ENCODE measurements around the gene BMP7.

BMP7 gene

DNA sequence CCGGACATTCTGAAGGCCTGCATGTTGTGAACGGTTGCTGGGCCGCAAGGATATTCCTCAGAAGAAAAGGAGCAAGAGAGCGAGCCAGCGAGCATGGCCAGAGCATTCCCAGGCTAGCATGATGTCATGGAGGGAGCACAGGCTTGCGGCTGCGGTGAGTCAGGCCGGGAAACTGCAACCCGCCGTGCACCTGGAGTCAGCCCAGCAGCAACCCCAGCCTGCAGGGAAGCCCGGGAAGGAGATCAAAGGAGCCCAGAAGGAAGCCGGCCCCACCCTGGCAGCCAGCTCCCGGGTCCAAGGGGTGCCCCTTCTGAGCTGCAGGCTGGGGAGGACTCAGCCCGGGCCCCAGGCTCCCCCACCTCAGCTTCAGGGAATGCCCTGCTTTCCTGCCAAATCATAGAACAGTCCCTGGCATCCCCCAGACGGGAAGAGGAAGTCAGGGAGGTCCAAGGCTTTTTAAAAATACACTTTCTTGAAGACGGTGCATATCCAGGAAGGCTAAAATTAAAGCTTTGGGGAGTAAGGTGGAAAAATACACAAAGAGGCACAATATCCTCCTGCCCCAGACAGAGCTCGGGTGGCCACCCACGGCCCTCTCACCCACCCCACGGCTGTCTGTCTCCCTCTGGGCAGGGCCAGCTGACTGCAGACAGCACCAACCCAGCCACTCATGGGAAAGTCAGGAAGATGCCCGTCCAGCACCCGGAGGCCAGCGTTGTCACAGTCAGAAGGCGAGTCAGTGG lies 53.7 kb downstream of the BMP7 start:
- TF ChIP-seq, protein P1, sequence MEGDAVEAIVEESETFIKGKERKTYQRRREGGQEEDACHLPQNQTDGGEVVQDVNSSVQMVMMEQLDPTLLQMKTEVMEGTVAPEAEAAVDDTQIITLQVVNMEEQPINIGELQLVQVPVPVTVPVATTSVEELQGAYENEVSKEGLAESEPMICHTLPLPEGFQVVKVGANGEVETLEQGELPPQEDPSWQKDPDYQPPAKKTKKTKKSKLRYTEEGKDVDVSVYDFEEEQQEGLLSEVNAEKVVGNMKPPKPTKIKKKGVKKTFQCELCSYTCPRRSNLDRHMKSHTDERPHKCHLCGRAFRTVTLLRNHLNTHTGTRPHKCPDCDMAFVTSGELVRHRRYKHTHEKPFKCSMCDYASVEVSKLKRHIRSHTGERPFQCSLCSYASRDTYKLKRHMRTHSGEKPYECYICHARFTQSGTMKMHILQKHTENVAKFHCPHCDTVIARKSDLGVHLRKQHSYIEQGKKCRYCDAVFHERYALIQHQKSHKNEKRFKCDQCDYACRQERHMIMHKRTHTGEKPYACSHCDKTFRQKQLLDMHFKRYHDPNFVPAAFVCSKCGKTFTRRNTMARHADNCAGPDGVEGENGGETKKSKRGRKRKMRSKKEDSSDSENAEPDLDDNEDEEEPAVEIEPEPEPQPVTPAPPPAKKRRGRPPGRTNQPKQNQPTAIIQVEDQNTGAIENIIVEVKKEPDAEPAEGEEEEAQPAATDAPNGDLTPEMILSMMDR (IDR thresholded peaks at IDR 0.05; ENCODE audit: control insufficient read depth, extremely low read depth, insufficient read depth) = no peak
- H3K4me3 ChIP-seq (ENCODE audit: low read depth, low read length) = no peak overlapping the region
- DNase-seq (ENCODE audit: low read depth) = no peak

DNA sequence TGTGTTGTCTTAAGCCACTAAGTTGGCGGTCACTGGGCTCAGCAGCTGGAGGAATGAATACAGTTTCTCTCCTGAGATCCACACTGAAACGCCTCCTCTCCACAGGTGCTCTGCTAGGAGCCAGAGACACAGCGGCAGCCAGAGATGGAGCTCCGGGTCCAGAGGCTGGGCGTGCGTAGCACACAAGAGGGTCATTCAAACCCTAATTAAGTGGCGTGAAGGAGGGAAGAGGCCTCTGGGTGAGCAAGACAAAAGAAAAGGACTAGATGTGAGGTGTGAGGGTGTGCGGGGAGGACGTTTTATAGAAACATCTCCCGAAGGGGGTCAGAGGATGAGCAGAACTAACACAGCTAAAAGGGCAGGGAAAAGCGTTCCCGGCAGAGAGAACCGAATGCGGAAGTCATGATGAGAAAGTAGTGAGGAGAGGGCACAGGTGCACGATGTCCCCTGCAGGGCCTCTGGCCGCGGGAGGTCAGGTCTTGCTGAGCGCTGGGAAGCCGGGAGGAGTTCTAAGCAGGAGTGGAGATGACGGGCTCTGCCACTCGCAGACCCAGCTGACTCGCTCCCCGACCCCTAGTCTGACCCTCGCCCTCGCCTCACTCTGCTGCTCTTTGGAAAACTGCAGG lies 54.4 kb downstream of the BMP7 start:
- H3K4me3 ChIP-seq (ENCODE audit: low read depth, low read length) = no peak overlapping the region
- DNase-seq (ENCODE audit: low read depth) = no peak
- TF ChIP-seq, protein P1 (IDR thresholded peaks at IDR 0.05; ENCODE audit: control insufficient read depth, extremely low read depth, insufficient read depth) = no peak

DNA sequence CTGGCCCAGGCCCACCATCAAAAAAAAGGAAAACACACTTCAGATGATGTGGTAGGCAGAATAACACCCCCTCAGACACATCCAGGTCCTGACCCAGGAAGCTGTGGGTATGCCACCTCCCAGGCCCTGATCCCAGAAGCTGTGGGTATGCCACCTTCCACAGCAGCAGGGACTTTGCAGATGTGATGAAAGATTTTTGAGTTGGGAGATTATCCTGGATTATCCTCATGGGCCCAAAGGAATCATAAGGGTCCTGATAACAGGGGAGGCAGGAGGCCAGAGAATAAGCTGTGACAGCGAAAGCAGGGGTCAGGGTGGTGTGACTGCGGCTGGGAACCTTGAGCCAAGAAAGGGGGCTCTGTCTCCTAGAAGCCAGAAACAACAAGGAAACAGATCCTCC lies 55.0 kb downstream of the BMP7 start:
- TF ChIP-seq, protein P1 (IDR thresholded peaks at IDR 0.05; ENCODE audit: control insufficient read depth, extremely low read depth, insufficient read depth) = no peak
- DNase-seq (ENCODE audit: low read depth) = no peak
- no peak overlapping the region for H3K4me3 ChIP-seq (ENCODE audit: low read depth, low read length)

DNA sequence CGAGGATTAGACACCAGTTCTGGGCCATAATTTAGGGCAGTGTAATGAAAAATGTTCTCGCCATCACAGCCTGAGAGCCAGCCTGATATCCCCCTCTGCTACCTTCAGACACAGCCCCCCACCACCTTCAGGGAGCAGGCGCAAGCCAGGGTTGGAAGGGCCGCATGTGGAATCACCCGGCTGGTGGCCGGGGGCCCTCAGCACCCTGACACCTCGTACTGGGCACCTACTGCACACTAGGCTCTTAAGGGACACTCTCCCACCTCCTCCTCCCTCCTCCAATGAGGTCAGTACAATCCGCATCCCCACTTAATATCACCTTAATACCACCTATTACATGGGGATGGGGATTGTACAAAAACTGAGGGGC lies 55.5 kb downstream of the BMP7 start:
- TF ChIP-seq, protein P1 (IDR thresholded peaks at IDR 0.05; ENCODE audit: control insufficient read depth, extremely low read depth, insufficient read depth) = no peak
- no peak overlapping the region for H3K4me3 ChIP-seq (ENCODE audit: low read depth, low read length)
- no peak for DNase-seq (ENCODE audit: low read depth)

DNA sequence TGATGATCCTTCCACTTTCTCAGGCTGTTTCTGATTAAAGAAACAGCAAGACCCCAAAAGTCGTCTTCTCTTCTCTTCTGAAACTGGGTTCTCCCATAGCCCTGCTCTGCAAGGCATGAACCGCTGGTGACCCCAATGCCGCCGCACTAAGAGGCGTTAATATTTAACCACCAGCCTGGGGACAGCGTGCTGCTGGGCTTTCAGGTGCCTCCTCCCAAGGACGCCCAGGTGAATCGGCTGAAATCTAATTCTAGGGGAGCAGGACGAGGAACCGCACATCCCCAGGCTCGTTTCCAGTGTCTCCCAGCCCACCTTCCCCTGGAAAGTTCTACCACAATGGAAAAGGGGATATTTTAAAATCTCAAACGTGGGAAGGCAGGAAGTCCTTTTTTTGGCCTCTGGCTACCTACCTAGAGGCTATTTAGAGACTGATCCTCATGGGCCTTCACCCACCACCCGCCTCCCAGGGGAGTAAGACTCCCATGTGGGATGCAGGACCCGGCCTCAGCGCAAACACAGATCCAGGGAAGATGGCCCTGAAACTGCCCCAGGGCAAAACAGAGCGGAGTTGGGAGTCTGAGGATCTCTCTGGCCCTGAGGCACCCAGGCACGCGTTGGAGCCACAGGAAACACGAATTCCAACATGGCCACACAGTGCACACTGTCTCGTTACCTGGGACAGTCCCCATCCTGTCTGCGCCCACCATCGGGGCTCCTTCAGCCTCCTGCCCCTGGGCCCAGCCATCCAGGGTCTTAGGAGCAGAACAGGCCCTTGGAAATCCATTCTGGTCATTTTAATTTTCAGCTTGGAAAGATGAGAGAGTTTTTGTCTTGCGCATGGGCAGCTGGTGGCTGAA lies 56.2 kb downstream of the BMP7 start:
- TF ChIP-seq, protein P1 (IDR thresholded peaks at IDR 0.05; ENCODE audit: control insufficient read depth, extremely low read depth, insufficient read depth) = no peak
- H3K4me3 ChIP-seq (ENCODE audit: low read depth, low read length) = no peak overlapping the region
- DNase-seq (ENCODE audit: low read depth) = no peak

DNA sequence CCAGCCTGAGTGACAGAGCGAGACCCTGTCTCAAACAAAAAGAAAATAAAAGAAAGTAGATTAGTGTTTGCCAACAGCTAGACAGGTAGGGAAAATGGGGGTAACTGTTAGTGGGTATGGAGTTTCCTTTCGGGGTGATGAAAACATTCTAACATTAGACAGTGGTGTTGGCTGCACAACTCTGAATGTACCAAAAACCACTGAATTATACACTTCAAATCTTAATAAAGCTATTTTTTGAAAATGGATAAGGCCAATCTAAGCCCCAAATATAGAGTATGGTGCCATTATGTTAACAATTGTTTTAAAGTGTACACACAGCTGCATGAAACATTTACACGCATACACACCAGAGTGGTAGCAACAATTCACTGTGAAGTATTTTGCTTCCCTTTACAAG lies 57.0 kb downstream of the BMP7 start:
- H3K4me3 ChIP-seq (ENCODE audit: low read depth, low read length) = no peak overlapping the region
- no peak for DNase-seq (ENCODE audit: low read depth)
- TF ChIP-seq, protein P1 (IDR thresholded peaks at IDR 0.05; ENCODE audit: control insufficient read depth, extremely low read depth, insufficient read depth) = no peak

Data from LNCaP clone FGC (cell line).